ENCODE results near the gene NKAPD1. TPM values are rescaled to one million over a fixed set of nuclear protein-coding genes. Genes with fewer than 3 reads are reported as not detected.
A peak's percentile ranks its signal among the peaks of the same experiment; 100 is the strongest.

NKAPD1 gene
- total and polyA plus RNA-seq, 2 of the 4 experiments (the other 2 are of a cell fraction): 8.4 to 17.2 TPM

DNA sequence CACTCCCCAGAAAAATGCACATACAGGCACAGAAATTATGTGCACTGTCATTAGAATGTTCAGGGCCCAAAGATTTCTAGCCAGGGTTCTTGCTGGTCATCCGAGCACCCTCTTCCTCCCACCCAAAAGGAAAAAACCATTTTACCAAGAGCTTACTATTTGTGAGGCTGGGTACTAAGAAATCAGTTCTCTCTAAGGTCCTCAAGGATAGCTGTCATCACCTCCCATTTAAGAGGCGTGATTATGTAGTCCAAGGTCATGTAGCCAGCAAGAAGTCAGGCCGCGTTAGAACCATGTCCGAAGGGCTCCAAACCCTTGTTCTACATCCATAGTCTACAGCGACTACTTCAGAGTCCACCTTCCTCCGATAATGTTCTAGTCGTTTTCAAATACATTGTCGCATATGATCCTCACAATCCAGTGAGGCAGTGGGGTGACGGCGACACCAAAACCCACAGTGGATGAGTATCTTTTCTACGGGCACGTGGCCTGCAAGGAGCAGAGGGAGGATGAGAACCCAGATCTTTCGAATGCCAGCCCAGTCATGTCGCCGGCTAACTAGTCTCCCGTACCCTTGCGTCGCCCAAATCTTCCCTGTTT is 11.8 kb downstream of the NKAPD1 start:
- in situ Hi-C loops (cut with MboI; ENCODE audit: low sequenced_read_pairs) (no loop called here), intact Hi-C loops (cut with micrococcal nuclease) (loop anchor here (1.0 kb wide), 3 partner anchors 89 to 207 kb away; partner anchors contain the start of genes BCO2, CFAP68 and FDXACB1), dilution Hi-C loops (cut with HindIII; ENCODE audit: low sequenced_read_pairs, unreplicated experiment) (no loop called here)
- Histone ChIP-seq H4K5ac (ENCODE audit: low read depth, low read length) (peak overlapping the region; percentile 66), H2BK5ac (ENCODE audit: low read depth, low read length, poor library complexity, severe bottlenecking) (peak overlapping the region; percentile 81), H4K8ac (ENCODE audit: low read depth in 2 of 2, low read length in 2 of 2) (peak overlapping the region; percentile 78 to 97), H3K4me1 (ENCODE audit: control insufficient read depth, insufficient read depth, low read length) (peaks cover 2% of the 10 kb centered on the region; the same call in 1 of the 2 replicates), H3K4ac (ENCODE audit: low read depth, low read length) (peak overlapping the region; percentile 88), H3K9ac (ENCODE audit: low read depth, low read length) (peak overlapping the region; percentile 92), H3K27me3 (ENCODE audit: control insufficient read depth, insufficient read depth, low read length) (no peaks in the 10 kb centered on the region), H4K20me1 (ENCODE audit: insufficient read depth, low read length) (0 out of 2 replicates have a peak, but pooled peaks cover 6% of the 10 kb centered on the region), H4K91ac (ENCODE audit: insufficient read depth, low read depth, low read length) (peak overlapping the region; percentile 82), H3K23ac (ENCODE audit: low read depth, low read length) (peak overlapping the region; percentile 92), H3K36me3 (ENCODE audit: control insufficient read depth, insufficient read depth, low read length) (peaks cover 22% of the 10 kb centered on the region), H3K14ac (replicated peaks; ENCODE audit: low read depth, low read length) (peak overlapping the region; percentile 95), H2BK15ac (ENCODE audit: low read depth, low read length) (peak overlapping the region; percentile 5; the same call in 1 of the 3 replicates), H3K18ac (ENCODE audit: low read depth, low read length) (peak overlapping the region; percentile 23), H3K56ac (ENCODE audit: extremely low read depth, insufficient read depth, low read length) (peak overlapping the region; percentile 80), H3K9me3 (ENCODE audit: control insufficient read depth, insufficient read depth, low read length) (no peaks in the 10 kb centered on the region), H3K79me1 (ENCODE audit: low read depth in 1 of 2, low read length in 2 of 2) (peaks cover 36 to 58% of the 10 kb centered on the region in 2 experiments), H3K4me3 (ENCODE audit: insufficient read depth, low read depth, low read length) (peak overlapping the region; percentile 78), H2AK9ac (replicated peaks; ENCODE audit: low read depth, low read length, poor library complexity) (peak overlapping the region; percentile 98), H2BK20ac (ENCODE audit: low read depth, low read length) (no peak overlapping the region), H2BK120ac (ENCODE audit: low read depth, low read length) (peak overlapping the region; percentile 52), H3K27ac (ENCODE audit: insufficient read depth, low read length) (peak overlapping the region; percentile 84), H3K4me2 (ENCODE audit: low read depth, low read length) (peak overlapping the region; percentile 92), H2AK5ac (ENCODE audit: low read depth, low read length) (peak overlapping the region; percentile 92), H3K9me1 (ENCODE audit: insufficient read depth, low read length) (peaks cover 5% of the 10 kb centered on the region), H2AFZ (replicated peaks; ENCODE audit: low read length, poor library complexity) (peak overlapping the region; percentile 94)
- WGBS, 2 experiments (ENCODE audit: extremely low coverage in 2 of 2, insufficient read length in 1 of 2): 3% methylated on average over 6 of the region's 19 CpGs; no CpG with 5 or more reads in 1 of the 2 experiments
- peak; percentile 56 for ATAC-seq (ENCODE audit: low read depth)
- TF ChIP-seq CHD1 (IDR thresholded peaks at IDR 0.05; ENCODE audit: low read depth, low read length): no peak
- TF ChIP-seq POLR2A (IDR thresholded peaks at IDR 0.05; ENCODE audit: low read depth, low read length): no peak
- peak; percentile 87 for TF ChIP-seq MXI1 (IDR thresholded peaks at IDR 0.05; ENCODE audit: borderline replicate concordance, low read depth, low read length)
- TF ChIP-seq, protein P1, sequence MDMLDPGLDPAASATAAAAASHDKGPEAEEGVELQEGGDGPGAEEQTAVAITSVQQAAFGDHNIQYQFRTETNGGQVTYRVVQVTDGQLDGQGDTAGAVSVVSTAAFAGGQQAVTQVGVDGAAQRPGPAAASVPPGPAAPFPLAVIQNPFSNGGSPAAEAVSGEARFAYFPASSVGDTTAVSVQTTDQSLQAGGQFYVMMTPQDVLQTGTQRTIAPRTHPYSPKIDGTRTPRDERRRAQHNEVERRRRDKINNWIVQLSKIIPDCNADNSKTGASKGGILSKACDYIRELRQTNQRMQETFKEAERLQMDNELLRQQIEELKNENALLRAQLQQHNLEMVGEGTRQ (IDR thresholded peaks at IDR 0.05; ENCODE audit: low read depth, low read length): peak; percentile 81
- TF ChIP-seq FOS (IDR thresholded peaks at IDR 0.05; ENCODE audit: low read depth, low read length): no peak
- TF ChIP-seq, protein P2, sequence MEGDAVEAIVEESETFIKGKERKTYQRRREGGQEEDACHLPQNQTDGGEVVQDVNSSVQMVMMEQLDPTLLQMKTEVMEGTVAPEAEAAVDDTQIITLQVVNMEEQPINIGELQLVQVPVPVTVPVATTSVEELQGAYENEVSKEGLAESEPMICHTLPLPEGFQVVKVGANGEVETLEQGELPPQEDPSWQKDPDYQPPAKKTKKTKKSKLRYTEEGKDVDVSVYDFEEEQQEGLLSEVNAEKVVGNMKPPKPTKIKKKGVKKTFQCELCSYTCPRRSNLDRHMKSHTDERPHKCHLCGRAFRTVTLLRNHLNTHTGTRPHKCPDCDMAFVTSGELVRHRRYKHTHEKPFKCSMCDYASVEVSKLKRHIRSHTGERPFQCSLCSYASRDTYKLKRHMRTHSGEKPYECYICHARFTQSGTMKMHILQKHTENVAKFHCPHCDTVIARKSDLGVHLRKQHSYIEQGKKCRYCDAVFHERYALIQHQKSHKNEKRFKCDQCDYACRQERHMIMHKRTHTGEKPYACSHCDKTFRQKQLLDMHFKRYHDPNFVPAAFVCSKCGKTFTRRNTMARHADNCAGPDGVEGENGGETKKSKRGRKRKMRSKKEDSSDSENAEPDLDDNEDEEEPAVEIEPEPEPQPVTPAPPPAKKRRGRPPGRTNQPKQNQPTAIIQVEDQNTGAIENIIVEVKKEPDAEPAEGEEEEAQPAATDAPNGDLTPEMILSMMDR (conservative IDR thresholded peaks at IDR 0.05; ENCODE audit: low read depth, low read length): no peak
- no peak for TF ChIP-seq RFX5 (IDR thresholded peaks at IDR 0.05; ENCODE audit: low read depth, low read length)
- ChIA-PET POLR2A (ENCODE audit: unreplicated experiment) (interaction anchor here (0.5 kb wide), 1 partner anchor 23 kb away, joined by 3 read pairs; no protein-coding TSS in a partner anchor), CTCF (interaction anchor here (1.0 kb wide), 1 partner anchor 28 kb away, joined by 3 read pairs; no protein-coding TSS in a partner anchor)
- peak; percentile 17 for DNase-seq
- TSS peak; percentile 62 for BruUV-seq (replicated peaks)

All from IMR-90 (cell line).